GM12865 (cell line): ENCODE results near the gene CENPP.

ENCODE experiments used
- DNase-seq: peaks from one replicate; pipeline ENCODE4 v3.0.0; 2010; ENCODE audit warnings: low read depth
- H3K4me3 ChIP-seq: 2 replicates; pipeline ENCODE4 v1.5.1; 2011; ENCODE audit warnings: mild to moderate bottlenecking, low read depth, low read length, control low read depth
- CTCF ChIP-seq: IDR thresholded peaks from 2 replicates; pipeline ENCODE4 v1.5.1; 2011; ENCODE audit warnings: low read length, control low read depth, low read depth, inconsistent platforms; ENCODE audit not compliant: insufficient read depth; ENCODE audit errors: missing control alignments

The CENPP gene

GRCh38 chr9:92291577-92291976 lies 34.2 kb upstream of the CENPP start:
- DNase-seq, result no peak
- H3K4me3 ChIP-seq, result peak overlapping the region; percentile 95
- TF ChIP-seq CTCF, result no peak

GRCh38 chr9:92292338-92293074 lies 33.2 kb upstream of the CENPP start:
- no peak for DNase-seq
- TF ChIP-seq CTCF, result no peak

GRCh38 chr9:92293075-92293354 lies 32.7 kb upstream of the CENPP start:
- H3K4me3 ChIP-seq, result peak overlapping the region; percentile 95
- TF ChIP-seq CTCF, result no peak
- DNase-seq, result no peak

More at GRCh38 chr9:92292338-92293074, 33.2 kb upstream of the CENPP start:
- peak overlapping the region; percentile 95 for H3K4me3 ChIP-seq

- DNase-seq, result peak; percentile 99
- TF ChIP-seq CTCF, result peak; percentile 44
- H3K4me3 ChIP-seq, result peak within 1 kb of the TSS; percentile 95
Observed at GRCh38 chr9:92293452-92294296, 32.1 kb upstream of the CENPP start, which contains the start of gene IARS1. IARS1 (minus strand) TSS chr9:92293697; CDS start chr9:92289419, 4,278 bp downstream.

GRCh38 chr9:92294297-92294676 lies 31.5 kb upstream of the CENPP start:
- no peak for TF ChIP-seq CTCF
- peak; percentile 47 for DNase-seq
- peak overlapping the region; percentile 95 for H3K4me3 ChIP-seq

GRCh38 chr9:92295240-92295790 lies 30.4 kb upstream of the CENPP start:
- no peak for TF ChIP-seq CTCF
- H3K4me3 ChIP-seq, result no peak overlapping the region
- DNase-seq, result no peak
